Ovary (tissue), 3 donors: ENCODE results near the gene GORASP1.

ENCODE experiments used
- EP300 ChIP-seq: sonication (generic); formaldehyde crosslinking; IDR thresholded peaks from one replicate; pipeline ENCODE4 v1.6.1; 2017; ENCODE audit warnings: antibody characterized with exemption
- POLR2A ChIP-seq: fragments of 450-650 bp; IDR thresholded peaks from one replicate; pipeline ENCODE4 v1.6.1; 2017; ENCODE audit warnings: antibody characterized with exemption, mild to moderate bottlenecking, moderate library complexity
- TF ChIP-seq, protein P1 (sequence below), 3 donors: fragments of 450-650 bp in 2 of 3; fragments of 200-600 bp in 1 of 3; IDR thresholded peaks; one replicate each; pipeline versions ENCODE4 v1.5.1 to v1.8.0; 2016 to 2022; ENCODE audit warnings: antibody characterized with exemption in 3 of 3, mild to moderate bottlenecking in 1 of 3
- donor health status: DM: no; HTN: no; CAD: no.

DNA sequence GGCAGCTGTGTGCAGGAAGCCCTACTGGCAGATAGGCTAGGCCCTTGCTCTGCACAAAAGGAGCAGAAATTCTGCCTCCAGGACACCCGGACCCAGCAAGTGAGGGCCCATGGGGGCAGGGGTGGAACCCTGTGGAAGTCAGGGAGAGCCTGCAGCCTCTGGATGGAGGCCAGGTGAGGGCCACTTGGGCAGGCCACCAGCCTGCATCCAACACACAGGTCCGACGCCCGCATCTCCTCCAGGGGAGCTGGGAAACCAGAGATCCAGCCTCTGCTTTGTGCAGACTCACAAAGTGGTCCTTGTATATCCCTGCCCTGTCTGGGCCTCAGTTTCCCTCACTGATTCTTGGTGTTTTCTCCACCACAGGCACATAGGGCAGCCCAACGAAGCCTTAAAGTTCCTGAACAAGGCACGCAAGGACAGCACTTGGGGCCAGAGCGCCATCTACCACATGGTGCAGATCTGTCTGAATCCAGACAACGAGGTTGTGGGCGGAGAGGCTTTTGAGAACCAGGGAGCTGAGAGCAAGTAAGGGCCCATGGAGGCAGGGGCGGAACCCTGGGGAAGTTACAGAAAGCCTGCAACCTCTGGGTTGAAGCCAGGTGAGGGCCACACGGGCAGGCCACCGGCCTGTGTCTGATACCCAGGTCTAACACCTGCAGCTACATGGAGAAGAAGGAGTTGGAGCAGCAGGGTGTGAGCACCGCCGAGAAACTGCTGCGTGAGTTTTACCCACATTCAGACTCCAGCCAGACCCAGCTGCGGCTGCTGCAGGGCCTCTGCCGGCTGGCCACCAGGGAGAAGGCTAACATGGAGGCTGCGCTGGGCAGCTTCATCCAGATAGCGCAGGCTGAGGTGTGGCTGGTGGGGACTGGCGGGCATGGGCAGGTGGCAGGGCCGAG is 29.4 kb upstream of the GORASP1 start:
- TF ChIP-seq, protein P1, sequence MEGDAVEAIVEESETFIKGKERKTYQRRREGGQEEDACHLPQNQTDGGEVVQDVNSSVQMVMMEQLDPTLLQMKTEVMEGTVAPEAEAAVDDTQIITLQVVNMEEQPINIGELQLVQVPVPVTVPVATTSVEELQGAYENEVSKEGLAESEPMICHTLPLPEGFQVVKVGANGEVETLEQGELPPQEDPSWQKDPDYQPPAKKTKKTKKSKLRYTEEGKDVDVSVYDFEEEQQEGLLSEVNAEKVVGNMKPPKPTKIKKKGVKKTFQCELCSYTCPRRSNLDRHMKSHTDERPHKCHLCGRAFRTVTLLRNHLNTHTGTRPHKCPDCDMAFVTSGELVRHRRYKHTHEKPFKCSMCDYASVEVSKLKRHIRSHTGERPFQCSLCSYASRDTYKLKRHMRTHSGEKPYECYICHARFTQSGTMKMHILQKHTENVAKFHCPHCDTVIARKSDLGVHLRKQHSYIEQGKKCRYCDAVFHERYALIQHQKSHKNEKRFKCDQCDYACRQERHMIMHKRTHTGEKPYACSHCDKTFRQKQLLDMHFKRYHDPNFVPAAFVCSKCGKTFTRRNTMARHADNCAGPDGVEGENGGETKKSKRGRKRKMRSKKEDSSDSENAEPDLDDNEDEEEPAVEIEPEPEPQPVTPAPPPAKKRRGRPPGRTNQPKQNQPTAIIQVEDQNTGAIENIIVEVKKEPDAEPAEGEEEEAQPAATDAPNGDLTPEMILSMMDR (IDR thresholded peaks at IDR 0.05): no peak
- TF ChIP-seq POLR2A (no peak), EP300 (no peak)
